H1 (cell line): ENCODE measurements around the gene PGAM5. TPM values are rescaled to one million over a fixed set of nuclear protein-coding genes. Genes with fewer than 3 reads are reported as not detected.

ENCODE experiments used
- CTCF ChIA-PET: fragments of 300-600 bp; sonication (Branson Sonifier 250); formaldehyde crosslinking; loops from one replicate; lab custom pipeline; 2021; ENCODE audit not compliant: partially characterized antibody; lab: Charles Lee
- POLR2A ChIA-PET: fragments of 300-600 bp; sonication (Branson Sonifier 250); formaldehyde crosslinking; loops from one replicate; lab custom pipeline; 2021; ENCODE audit warnings: inconsistent platforms; ENCODE audit not compliant: partially characterized antibody; lab: Charles Lee
- DNase-seq, 2 experiments: peaks; one replicate each; pipeline versions ENCODE4 v3.0.0 to v3.0.0-alpha.2; 2010 to 2022; ENCODE audit warnings: low spot score in 2 of 2, low read depth in 1 of 2, mixed read lengths in 1 of 2
- FAIRE-seq: peaks from 2 replicates; lab custom pipeline; 2011; peaks lifted over from hg19 to GRCh38; lab: Jason Lieb, UNC
- H2AFZ ChIP-seq: 2 replicates; pipeline ENCODE4 v1.8.1; 2012; ENCODE audit warnings: low read length, inconsistent platforms
- H2AK5ac ChIP-seq: 2 replicates; pipeline ENCODE4 v1.6.1; 2013; ENCODE audit warnings: low read depth, low read length
- H2BK120ac ChIP-seq: replicated peaks from 2 replicates; pipeline ENCODE3; 2013; ENCODE audit warnings: low read depth, low read length, inconsistent platforms
- H2BK12ac ChIP-seq: 2 replicates; pipeline ENCODE4 v1.6.1; 2013; ENCODE audit warnings: low read depth, low read length
- H2BK15ac ChIP-seq: 2 replicates; pipeline ENCODE4 v1.6.1; 2013; ENCODE audit warnings: low read length
- H2BK20ac ChIP-seq: 2 replicates; pipeline ENCODE4 v1.6.1; 2013; ENCODE audit warnings: low read length
- H2BK5ac ChIP-seq: 2 replicates; pipeline ENCODE4 v1.6.1; 2013; ENCODE audit warnings: low read depth, low read length
- H3K14ac ChIP-seq: 2 replicates; pipeline ENCODE4 v1.6.1; 2013; ENCODE audit warnings: inconsistent platforms; ENCODE audit not compliant: insufficient read length
- H3K18ac ChIP-seq: 2 replicates; pipeline ENCODE4 v1.6.1; 2013; ENCODE audit warnings: low read length; ENCODE audit errors: extremely low read depth
- H3K23ac ChIP-seq: 2 replicates; pipeline ENCODE4 v1.6.1; 2013; ENCODE audit warnings: inconsistent platforms; ENCODE audit not compliant: insufficient read length
- H3K23me2 ChIP-seq: 2 replicates; pipeline ENCODE4 v1.6.1; 2013; ENCODE audit warnings: low read depth, low read length
- H3K27ac ChIP-seq: 2 replicates; pipeline ENCODE4 v1.6.1; 2011; ENCODE audit warnings: low read depth, low read length, inconsistent platforms
- H3K27me3 ChIP-seq, 4 experiments: replicated peaks in 1 of 4; 1 replicate in 1 of 4; 2 replicates in 3 of 4; pipeline versions ENCODE4 v1.6.1 to v1.8.1; 2011 to 2013; ENCODE audit warnings: low read length in 3 of 4, mild to moderate bottlenecking in 3 of 4, inconsistent platforms in 2 of 4, mixed read lengths in 2 of 4, moderate library complexity in 1 of 4; ENCODE audit not compliant: control insufficient read depth in 3 of 4, insufficient read depth in 3 of 4; ENCODE audit errors: extremely low read depth in 1 of 4
- H3K36me3 ChIP-seq, 4 experiments: 2 replicates each; pipeline versions ENCODE4 v1.6.1 to v1.8.1; 2011 to 2013; ENCODE audit warnings: mild to moderate bottlenecking in 4 of 4, low read length in 3 of 4, moderate library complexity in 2 of 4, control low read depth in 1 of 4, inconsistent platforms in 1 of 4; ENCODE audit not compliant: insufficient read depth in 4 of 4, control insufficient read depth in 2 of 4
- H3K4ac ChIP-seq: replicated peaks from 2 replicates; pipeline ENCODE3; 2013; ENCODE audit warnings: low read length, low read depth, mixed read lengths, inconsistent platforms; ENCODE audit not compliant: insufficient read length
- H3K4me1 ChIP-seq, 4 experiments: replicated peaks in 1 of 4; 1 replicate in 1 of 4; 2 replicates in 3 of 4; pipeline versions ENCODE4 v1.6.1 to v1.8.1; 2011 to 2013; ENCODE audit warnings: low read length in 3 of 4, inconsistent platforms in 2 of 4, mixed read lengths in 1 of 4; ENCODE audit not compliant: insufficient read depth in 4 of 4, control insufficient read depth in 3 of 4
- H3K4me2 ChIP-seq, 2 experiments: 2 replicates each; pipeline versions ENCODE4 v1.6.1 to v1.8.1; 2011 to 2013; ENCODE audit warnings: low read depth in 2 of 2, low read length in 2 of 2, control low read depth in 1 of 2, inconsistent platforms in 1 of 2, mild to moderate bottlenecking in 1 of 2; ENCODE audit not compliant: insufficient read depth in 1 of 2
- H3K4me3 ChIP-seq, 4 experiments: fragments of 200-600, 300-600 bp in 1 of 4; sonication (generic), shearing (Covaris generic), sonication (Bioruptor Twin) in 1 of 4; 2 replicates each; pipeline versions ENCODE4 v1.5.1 to v1.8.1; 2011 to 2016; ENCODE audit warnings: low read length in 4 of 4, low read depth in 3 of 4, control low read depth in 2 of 4, inconsistent platforms in 2 of 4, mild to moderate bottlenecking in 2 of 4, mixed read lengths in 1 of 4, moderate library complexity in 1 of 4; ENCODE audit not compliant: insufficient read depth in 2 of 4; ENCODE audit errors: extremely low read depth in 1 of 4
- H3K56ac ChIP-seq: replicated peaks from 2 replicates; pipeline ENCODE3; 2013; ENCODE audit warnings: low read depth, mild to moderate bottlenecking, mixed read lengths, low read length, inconsistent platforms; ENCODE audit not compliant: insufficient read length
- H3K79me1 ChIP-seq: 2 replicates; pipeline ENCODE4 v1.6.1; 2013; ENCODE audit warnings: low read depth, low read length, control low read depth
- H3K79me2 ChIP-seq, 2 experiments: 2 replicates each; pipeline versions ENCODE4 v1.6.1 to v1.8.1; 2012 to 2013; ENCODE audit warnings: low read length in 2 of 2, mild to moderate bottlenecking in 2 of 2, inconsistent platforms in 1 of 2; ENCODE audit not compliant: insufficient read depth in 2 of 2, control insufficient read depth in 1 of 2
- H3K9ac ChIP-seq, 4 experiments: replicated peaks in 1 of 4; 1 replicate in 1 of 4; 2 replicates in 3 of 4; pipeline versions ENCODE4 v1.6.1 to v1.8.1; 2011 to 2013; ENCODE audit warnings: low read depth in 3 of 4, low read length in 3 of 4, control low read depth in 2 of 4, mild to moderate bottlenecking in 2 of 4, moderate library complexity in 2 of 4, inconsistent platforms in 1 of 4; ENCODE audit errors: extremely low read depth in 1 of 4
- H3K9me3 ChIP-seq, 2 experiments: 2 replicates each; pipeline versions ENCODE4 v1.6.1 to v1.8.1; 2012 to 2013; ENCODE audit warnings: mild to moderate bottlenecking in 2 of 2, moderate library complexity in 2 of 2, control low read depth in 1 of 2, inconsistent platforms in 1 of 2, low read depth in 1 of 2, low read length in 1 of 2, mixed read lengths in 1 of 2; ENCODE audit not compliant: insufficient read depth in 2 of 2
- H4K20me1 ChIP-seq, 2 experiments: replicated peaks in 1 of 2; 2 replicates each; pipeline versions ENCODE3 to v1.8.1; 2011 to 2013; ENCODE audit warnings: inconsistent platforms in 2 of 2, low read length in 2 of 2, mild to moderate bottlenecking in 1 of 2; ENCODE audit not compliant: insufficient read depth in 2 of 2, control insufficient read depth in 1 of 2
- H4K5ac ChIP-seq: 2 replicates; pipeline ENCODE4 v1.6.1; 2013; ENCODE audit warnings: low read length, low read depth, mixed read lengths, inconsistent platforms; ENCODE audit not compliant: insufficient read length
- H4K8ac ChIP-seq: 2 replicates; pipeline ENCODE4 v1.8.0; 2013; ENCODE audit warnings: mild to moderate bottlenecking, moderate library complexity, low read length, inconsistent platforms; ENCODE audit not compliant: insufficient read depth; ENCODE audit errors: extremely low read depth
- H4K91ac ChIP-seq: replicated peaks from 2 replicates; pipeline ENCODE3; 2013; ENCODE audit warnings: low read length, mixed read lengths, inconsistent platforms; ENCODE audit not compliant: insufficient read length
- BACH1 ChIP-seq: IDR thresholded peaks from 2 replicates; pipeline ENCODE4 v1.6.1; 2012; ENCODE audit warnings: low read length, improper control_type of control experiment
- BRCA1 ChIP-seq: IDR thresholded peaks from 2 replicates; pipeline ENCODE4 v1.6.1; 2012; ENCODE audit warnings: low read depth, low read length, improper control_type of control experiment
- CEBPB ChIP-seq: IDR thresholded peaks from 2 replicates; pipeline ENCODE4 v1.6.1; 2012; ENCODE audit warnings: low read depth, low read length
- EP300 ChIP-seq, 2 experiments: IDR thresholded peaks; 1 replicate in 1 of 2; 2 replicates in 1 of 2; pipeline ENCODE4 v1.6.1; 2011 to 2012; ENCODE audit warnings: low read depth in 2 of 2, low read length in 2 of 2, mild to moderate bottlenecking in 2 of 2, borderline replicate concordance in 1 of 2, inconsistent platforms in 1 of 2, moderate library complexity in 1 of 2
- JUND ChIP-seq: IDR thresholded peaks from 2 replicates; pipeline ENCODE4 v1.6.1; 2011; ENCODE audit warnings: mild to moderate bottlenecking, improper control_type of control experiment, low read length
- KDM1A ChIP-seq: fragments of 200-600, 300-600 bp; sonication (generic); IDR thresholded peaks from 2 replicates; pipeline ENCODE4 v1.7.1; 2016; ENCODE audit warnings: mild to moderate bottlenecking, low read length, borderline replicate concordance
- MAFK ChIP-seq: IDR thresholded peaks from 2 replicates; pipeline ENCODE4 v1.6.1; 2012; ENCODE audit warnings: low read depth, mild to moderate bottlenecking, improper control_type of control experiment, low read length
- POU5F1 ChIP-seq: IDR thresholded peaks from 2 replicates; pipeline ENCODE4 v1.6.1; 2011; ENCODE audit warnings: low read depth, mild to moderate bottlenecking, low read length, moderate library complexity
- RBBP5 ChIP-seq: IDR thresholded peaks from 2 replicates; pipeline ENCODE4 v1.7.1; 2012; ENCODE audit warnings: low read depth, mild to moderate bottlenecking, inconsistent platforms, low read length, moderate library complexity, borderline replicate concordance
- RFX5 ChIP-seq: IDR thresholded peaks from 2 replicates; pipeline ENCODE4 v1.6.1; 2011; ENCODE audit warnings: low read depth, low read length, improper control_type of control experiment, borderline replicate concordance
- SIX5 ChIP-seq: IDR thresholded peaks from 2 replicates; pipeline ENCODE4 v1.6.1; 2011; ENCODE audit warnings: mild to moderate bottlenecking, low read depth, low read length
- ZNF274 ChIP-seq: IDR thresholded peaks from 2 replicates; pipeline ENCODE4 v1.7.0; 2012; ENCODE audit warnings: low read length, borderline replicate concordance; ENCODE audit errors: extremely low read depth
- WGBS, 2 experiments: shearing (Covaris generic) in 1 of 2; methylation state at CpG; one replicate each; pipeline versions ENCODE4 v1.1.6 to v1.1.7; 2013 to 2015; ENCODE audit warnings: low lambda C conversion rate in 2 of 2, mixed read lengths in 2 of 2, inconsistent platforms in 1 of 2, low coverage in 1 of 2, missing lambda C conversion rate in 1 of 2; ENCODE audit not compliant: insufficient replicate concordance in 2 of 2, insufficient coverage in 1 of 2, insufficient read length in 1 of 2; ENCODE audit errors: extremely low coverage in 1 of 2, missing lambda C conversion rate in 1 of 2; 5-methylcytosine and 5-hydroxymethylcytosine counted together
- polyA plus RNA-seq, 7 experiments: library from polyadenylated mRNA; depleted of rRNA in 3 of 7; stranded (reverse) in 5 of 7; unstranded in 2 of 7; fragments of >200 nt in 5 of 7; fragments of 200-250 nt in 2 of 7; gene quantifications; 1 replicate in 5 of 7; 2 replicates in 1 of 7; 4 replicates in 1 of 7; pipeline versions ENCODE4 v1.2.1 to v1.2.3, GENCODE V29; 2011 to 2013; ENCODE audit warnings: missing spikeins in 2 of 7, mixed read lengths in 2 of 7
- total RNA-seq: library from RNA; stranded (reverse); fragmentation: NEBNext Ultra II Directional; extraction: Animal tissue kit (Norgen Biotek cat#: 25700); gene quantifications from 2 replicates; pipeline ENCODE4 v1.2.1, GENCODE V29; 2021
- TF ChIP-seq, protein P1 (sequence below): IDR thresholded peaks from 2 replicates; pipeline ENCODE4 v1.6.1; 2012; ENCODE audit warnings: inconsistent platforms
- TF ChIP-seq, protein P2 (sequence below): IDR thresholded peaks from 2 replicates; pipeline ENCODE4 v1.6.1; 2012; ENCODE audit warnings: inconsistent platforms

Gene PGAM5
- total and polyA plus RNA-seq, 2 of the 8 experiments (the other 6 are each of a cell fraction or from before 2014, with no cell fraction given) = 66.4 to 84.0 TPM

DNA sequence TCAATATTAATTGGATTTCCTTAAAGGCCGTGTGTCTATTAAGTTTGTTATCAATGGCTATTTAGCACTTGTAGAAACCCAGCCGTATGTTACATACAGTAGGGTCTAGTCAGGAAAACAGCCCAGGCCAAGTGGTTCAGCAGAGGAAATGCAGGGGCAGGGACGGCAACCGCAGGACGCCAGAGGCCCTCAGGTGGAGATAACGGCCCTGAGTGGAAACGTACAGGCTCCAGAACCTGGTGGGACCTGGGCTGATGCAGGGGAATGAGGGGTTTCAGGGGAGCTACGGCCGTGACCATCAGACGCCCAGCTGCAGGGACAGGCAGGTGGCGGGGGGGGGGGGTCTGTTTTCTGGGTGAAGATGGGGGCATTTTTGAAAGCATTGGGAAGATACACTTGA lies 54.7 kb downstream of the PGAM5 start:
- WGBS, 2 experiments = 91% methylated on average over 10 of the region's 11 CpGs; no CpG with 5 or more reads in 1 of the 2 experiments
- peaks cover 4 to 7% of the 10 kb centered on the region in 2 experiments for H4K20me1 ChIP-seq
- TF ChIP-seq BACH1 (no peak), KDM1A (no peak), RFX5 (no peak), CEBPB (no peak), ZNF274 (no peak), BRCA1 (no peak), SIX5 (no peak), POU5F1 (no peak), JUND (no peak), RBBP5 (no peak), EP300 (IDR thresholded peaks at IDR 0.05; ENCODE audit: borderline replicate concordance in 1 of 2, low read depth in 2 of 2, low read length in 2 of 2) (no peak), MAFK (no peak)
- TF ChIP-seq, protein P1, sequence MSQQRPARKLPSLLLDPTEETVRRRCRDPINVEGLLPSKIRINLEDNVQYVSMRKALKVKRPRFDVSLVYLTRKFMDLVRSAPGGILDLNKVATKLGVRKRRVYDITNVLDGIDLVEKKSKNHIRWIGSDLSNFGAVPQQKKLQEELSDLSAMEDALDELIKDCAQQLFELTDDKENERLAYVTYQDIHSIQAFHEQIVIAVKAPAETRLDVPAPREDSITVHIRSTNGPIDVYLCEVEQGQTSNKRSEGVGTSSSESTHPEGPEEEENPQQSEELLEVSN = no peak
- TF ChIP-seq, protein P2, sequence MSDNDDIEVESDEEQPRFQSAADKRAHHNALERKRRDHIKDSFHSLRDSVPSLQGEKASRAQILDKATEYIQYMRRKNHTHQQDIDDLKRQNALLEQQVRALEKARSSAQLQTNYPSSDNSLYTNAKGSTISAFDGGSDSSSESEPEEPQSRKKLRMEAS = no peak

More for the DNA sequence above, 54.7 kb downstream of the PGAM5 start:
- Histone ChIP-seq H3K9me3 (no peaks in the 10 kb centered on the region), H2BK120ac (no peak overlapping the region), H3K27me3 (no peaks in the 10 kb centered on the region), H3K79me1 (no peaks in the 10 kb centered on the region), H3K36me3 (no peaks in the 10 kb centered on the region), H2BK12ac (no peak overlapping the region), H3K4ac (no peak overlapping the region), H2AK5ac (no peak overlapping the region), H2BK15ac (no peak overlapping the region), H3K23me2 (peaks cover 7% of the 10 kb centered on the region; the same call in 1 of the 2 replicates), H3K27ac (no peak overlapping the region), H3K4me2 (no peak overlapping the region), H4K8ac (no peak overlapping the region), H3K18ac (no peak overlapping the region), H2BK20ac (no peak overlapping the region), H3K79me2 (peaks cover 11 to 12% of the 10 kb centered on the region in 2 experiments), H3K9ac (no peak overlapping the region; a peak in 1 of 7 replicates), H3K14ac (no peak overlapping the region), H3K4me3 (no peak overlapping the region), H4K91ac (no peak overlapping the region), H3K23ac (no peak overlapping the region), H4K5ac (no peak overlapping the region), H3K56ac (no peak overlapping the region), H2AFZ (no peak overlapping the region), H2BK5ac (no peak overlapping the region), H3K4me1 (peaks cover 0 to 3% (median under 1%) of the 10 kb centered on the region in 4 experiments; a peak in 4 of 7 replicates)
- CTCF ChIA-PET = interaction anchor here (1.0 to 1.6 kb wide), 6 partner anchors 9 to 139 kb away, joined by 3 to 8 read pairs (median 3); no protein-coding TSS in a partner anchor
- FAIRE-seq (no peak), DNase-seq (no peak)
- POLR2A ChIA-PET = interaction anchor here (0.9 to 1.6 kb wide), 2 partner anchors 9 to 58 kb away, joined by 3 read pairs; no protein-coding TSS in a partner anchor
